GM23338 (cell line): ENCODE results near the gene PRAF2. TPM values are rescaled to one million over a fixed set of nuclear protein-coding genes. Genes with fewer than 3 reads are reported as not detected.

ENCODE experiments used
- ATAC-seq: fragments of 200-7000 bp; cut with Tn5 transposase; 3 replicates; pipeline ENCODE4 v1.9.1; 2020
- DNase-seq: peaks from one replicate; pipeline ENCODE4 v3.0.0-alpha.2; 2015; ENCODE audit warnings: low spot score
- H2AFZ ChIP-seq: fragments of 200-600 bp; sonication (generic); 2 replicates; pipeline ENCODE4 v1.8.0; 2016; ENCODE audit warnings: antibody characterized with exemption, mild to moderate bottlenecking, moderate library complexity
- H3F3A ChIP-seq: fragments of 200-600 bp; sonication (generic); replicated peaks from 2 replicates; pipeline ENCODE4 v1.8.0; 2017; ENCODE audit warnings: antibody characterized with exemption, mixed run types, low read depth
- H3K27ac ChIP-seq: fragments of 200-600 bp; sonication (generic); 2 replicates; pipeline ENCODE4 v1.6.1; 2016; ENCODE audit warnings: low read depth
- H3K27me3 ChIP-seq: fragments of 200-600 bp; sonication (generic); 2 replicates; pipeline ENCODE4 v1.8.0; 2016; ENCODE audit warnings: mild to moderate bottlenecking, mixed run types, moderate library complexity; ENCODE audit not compliant: insufficient read depth
- H3K36me3 ChIP-seq: fragments of 200-600 bp; sonication (generic); 2 replicates; pipeline ENCODE4 v1.8.0; 2016; ENCODE audit warnings: mild to moderate bottlenecking; ENCODE audit not compliant: insufficient read depth
- H3K4me1 ChIP-seq: fragments of 200-600 bp; sonication (generic); 2 replicates; pipeline ENCODE4 v1.8.0; 2016; ENCODE audit warnings: mild to moderate bottlenecking, moderate library complexity; ENCODE audit not compliant: insufficient read depth
- H3K4me2 ChIP-seq: fragments of 200-600 bp; sonication (generic); 2 replicates; pipeline ENCODE4 v1.7.1; 2017; ENCODE audit warnings: mixed run types
- H3K4me3 ChIP-seq: fragments of 200-600 bp; sonication (generic); 2 replicates; pipeline ENCODE4 v1.6.1; 2016; ENCODE audit warnings: mixed run types
- H3K79me2 ChIP-seq: fragments of 200-600 bp; sonication (generic); replicated peaks from 2 replicates; pipeline ENCODE4 v1.8.0; 2017; ENCODE audit warnings: mild to moderate bottlenecking; ENCODE audit not compliant: insufficient read depth
- H3K9me2 ChIP-seq: fragments of 200-600 bp; sonication (generic); 2 replicates; pipeline ENCODE4 v1.8.0; 2017; ENCODE audit not compliant: insufficient read depth
- H4K20me1 ChIP-seq: fragments of 200-600 bp; sonication (generic); replicated peaks from 2 replicates; pipeline ENCODE4 v1.8.0; 2017; ENCODE audit warnings: mild to moderate bottlenecking; ENCODE audit not compliant: insufficient read depth
- H3K27ac Mint-ChIP-seq: 2 replicates; pipeline ENCODE4 v1.8.0; 2020; ENCODE audit warnings: inconsistent platforms, mild to moderate bottlenecking, moderate library complexity, mixed read lengths
- H3K27me3 Mint-ChIP-seq: 3 replicates; pipeline ENCODE4 v1.8.0; 2022; ENCODE audit warnings: low read depth, mild to moderate bottlenecking, moderate library complexity, mixed read lengths, inconsistent platforms; ENCODE audit not compliant: insufficient read depth, poor library complexity
- H3K36me3 Mint-ChIP-seq: 3 replicates; pipeline ENCODE4 v1.8.0; 2021; ENCODE audit warnings: low read depth, mild to moderate bottlenecking, inconsistent platforms, moderate library complexity, mixed read lengths
- H3K4me1 Mint-ChIP-seq: 3 replicates; pipeline ENCODE4 v1.8.0; 2020; ENCODE audit warnings: mild to moderate bottlenecking, inconsistent platforms, mixed read lengths
- H3K4me3 Mint-ChIP-seq: 3 replicates; pipeline ENCODE4 v1.8.0; 2021; ENCODE audit warnings: moderate library complexity, mild to moderate bottlenecking, inconsistent platforms, mixed read lengths
- H3K9me3 Mint-ChIP-seq: 3 replicates; pipeline ENCODE4 v1.8.0; 2020; ENCODE audit warnings: moderate library complexity, mild to moderate bottlenecking, inconsistent platforms, mixed read lengths
- EZH2phosphoT487 ChIP-seq: fragments of 200-600 bp; sonication (generic); IDR thresholded peaks from one replicate; pipeline ENCODE4 v1.8.1; 2018; ENCODE audit warnings: antibody characterized with exemption; ENCODE audit not compliant: unreplicated experiment
- POLR2AphosphoS5 ChIP-seq: IDR thresholded peaks from 2 replicates; pipeline ENCODE4 v1.6.1; 2016; ENCODE audit warnings: antibody characterized with exemption, low read depth
- ZNF114 ChIP-seq: fragments of 250-450 bp; sonication (Bioruptor Pico); IDR thresholded peaks from 2 replicates; pipeline ENCODE4 v1.5.0; 2020; ENCODE audit warnings: mild to moderate bottlenecking, moderate library complexity
- long read RNA-seq: library from polyadenylated mRNA; unstranded; transcript quantifications from one replicate; pipeline ENCODE4 v2.0.0, GENCODE V29; 2020; ENCODE audit not compliant: unreplicated experiment
- polyA plus RNA-seq: library from polyadenylated mRNA; unstranded; fragments of >200 nt; fragmentation: Nextera tagmentation; extraction: Ambion mirVana; gene quantifications from 2 replicates; pipeline ENCODE4 v1.2.1, GENCODE V29; 2016
- total RNA-seq: library from RNA; depleted of rRNA; stranded (reverse); fragments of >200 nt; shearing (Covaris generic); gene quantifications from 2 replicates; pipeline ENCODE4 v1.2.3, GENCODE V29; 2014; rRNA removed
- TF ChIP-seq, protein P1 (sequence below): IDR thresholded peaks from one replicate; pipeline ENCODE4 v1.6.1; 2018; ENCODE audit warnings: antibody characterized with exemption; ENCODE audit not compliant: unreplicated experiment
- TF ChIP-seq, protein P2 (sequence below): IDR thresholded peaks from 2 replicates; pipeline ENCODE4 v1.6.1; 2016; ENCODE audit warnings: antibody characterized with exemption
- TF ChIP-seq, protein P3 (sequence below), 2 experiments: fragments of 200-600 bp in 1 of 2; sonication (generic) in 1 of 2; conservative IDR thresholded peaks; 2 replicates each; pipeline versions ENCODE4 v1.5.1 to v1.6.1; 2016 to 2017; ENCODE audit warnings: antibody characterized with exemption in 2 of 2, low read depth in 2 of 2, mild to moderate bottlenecking in 2 of 2, moderate library complexity in 1 of 2

The PRAF2 gene, protein sequence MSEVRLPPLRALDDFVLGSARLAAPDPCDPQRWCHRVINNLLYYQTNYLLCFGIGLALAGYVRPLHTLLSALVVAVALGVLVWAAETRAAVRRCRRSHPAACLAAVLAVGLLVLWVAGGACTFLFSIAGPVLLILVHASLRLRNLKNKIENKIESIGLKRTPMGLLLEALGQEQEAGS
- total RNA-seq: 6.3 and 7.7 TPM in 2 replicates
- polyA plus RNA-seq: 22.1 and 24.3 TPM in 2 replicates
- long read RNA-seq, partial matches to known transcripts: 0 of 4 reads
- long read RNA-seq, other reads (novel, unspliced or antisense): 2 of 4 reads

DNA sequence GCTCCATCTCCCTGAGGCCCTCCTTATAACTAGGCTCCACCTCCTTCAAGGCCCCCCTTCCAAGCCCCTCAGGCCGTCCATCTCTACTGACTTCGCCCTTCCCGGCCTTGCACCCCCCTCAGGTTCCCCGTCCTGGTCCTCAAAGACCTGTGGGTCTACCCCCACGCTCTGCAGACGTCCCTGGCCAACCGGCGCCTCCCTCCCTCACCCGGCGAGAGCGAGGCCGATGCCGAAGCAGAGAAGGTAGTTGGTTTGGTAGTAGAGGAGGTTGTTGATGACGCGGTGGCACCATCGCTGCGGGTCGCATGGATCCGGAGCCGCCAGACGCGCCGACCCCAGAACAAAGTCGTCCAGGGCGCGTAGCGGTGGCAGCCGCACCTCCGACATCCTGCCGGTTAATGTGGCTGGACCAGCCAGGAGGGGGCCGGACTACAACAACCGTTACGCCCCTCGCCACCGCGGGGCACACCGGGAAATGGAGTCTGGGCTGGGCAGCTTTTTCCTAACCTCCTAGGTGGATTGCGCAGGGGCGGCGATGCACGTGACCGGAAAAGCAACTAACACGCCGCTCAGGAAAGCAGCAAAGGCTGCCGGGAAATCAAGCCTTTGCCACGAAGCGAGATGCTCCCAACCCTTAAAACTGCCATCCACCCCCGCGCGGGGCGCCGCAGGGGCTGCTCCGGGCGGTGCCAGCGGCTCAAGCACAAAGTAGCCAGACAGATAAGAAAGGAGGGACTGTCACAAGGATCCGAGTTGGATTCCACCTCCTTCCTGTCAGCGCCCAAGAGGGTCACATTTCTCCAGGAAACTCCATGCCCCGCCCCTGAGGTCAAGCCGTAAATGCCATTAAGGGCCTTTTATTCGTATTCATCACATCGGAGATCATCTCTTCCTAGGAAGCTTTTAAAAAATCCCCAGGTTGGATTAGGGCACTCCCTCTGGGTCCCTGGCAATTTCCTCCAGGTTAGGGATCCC is at the start of gene PRAF2:
Gene PRAF2, minus strand, starts transcription at position 402 of the 975 bp plus-strand sequence. Its CDS starts 15 bp downstream, at position 387.
- no peak within 1 kb of the TSS for H3K27ac ChIP-seq
- H3K4me1 Mint-ChIP-seq: peaks cover 14% of the 10 kb centered on the region
- H3K4me3 ChIP-seq: peak within 1 kb of the TSS; percentile 83
- peak within 1 kb of the TSS; percentile 84 for H3K4me2 ChIP-seq
- H4K20me1 ChIP-seq: no peaks in the 10 kb centered on the region
- H3K9me3 Mint-ChIP-seq: no peaks in the 10 kb centered on the region; the same call in 1 of the 3 replicates
- H3K79me2 ChIP-seq: peaks cover 4% of the 10 kb centered on the region; the same call in 1 of the 2 replicates
- ATAC-seq (peak; percentile 80), DNase-seq (peak; percentile 92)
- no peaks in the 10 kb centered on the region for H3F3A ChIP-seq
- H3K4me1 ChIP-seq: no peaks in the 10 kb centered on the region
- no peaks in the 10 kb centered on the region for H3K36me3 Mint-ChIP-seq
- no peaks in the 10 kb centered on the region for H3K27me3 ChIP-seq
- H3K36me3 ChIP-seq: no peaks in the 10 kb centered on the region
- peak within 1 kb of the TSS; percentile 56; the same call in 1 of the 2 replicates for H3K27ac Mint-ChIP-seq
- H3K9me2 ChIP-seq: no peaks in the 10 kb centered on the region
- H2AFZ ChIP-seq: no peak within 1 kb of the TSS
- TF ChIP-seq ZNF114 (CRISPR knock-in tag) (no peak), POLR2AphosphoS5 (peak; percentile 69), EZH2phosphoT487 (no peak)
- TF ChIP-seq, protein P1, sequence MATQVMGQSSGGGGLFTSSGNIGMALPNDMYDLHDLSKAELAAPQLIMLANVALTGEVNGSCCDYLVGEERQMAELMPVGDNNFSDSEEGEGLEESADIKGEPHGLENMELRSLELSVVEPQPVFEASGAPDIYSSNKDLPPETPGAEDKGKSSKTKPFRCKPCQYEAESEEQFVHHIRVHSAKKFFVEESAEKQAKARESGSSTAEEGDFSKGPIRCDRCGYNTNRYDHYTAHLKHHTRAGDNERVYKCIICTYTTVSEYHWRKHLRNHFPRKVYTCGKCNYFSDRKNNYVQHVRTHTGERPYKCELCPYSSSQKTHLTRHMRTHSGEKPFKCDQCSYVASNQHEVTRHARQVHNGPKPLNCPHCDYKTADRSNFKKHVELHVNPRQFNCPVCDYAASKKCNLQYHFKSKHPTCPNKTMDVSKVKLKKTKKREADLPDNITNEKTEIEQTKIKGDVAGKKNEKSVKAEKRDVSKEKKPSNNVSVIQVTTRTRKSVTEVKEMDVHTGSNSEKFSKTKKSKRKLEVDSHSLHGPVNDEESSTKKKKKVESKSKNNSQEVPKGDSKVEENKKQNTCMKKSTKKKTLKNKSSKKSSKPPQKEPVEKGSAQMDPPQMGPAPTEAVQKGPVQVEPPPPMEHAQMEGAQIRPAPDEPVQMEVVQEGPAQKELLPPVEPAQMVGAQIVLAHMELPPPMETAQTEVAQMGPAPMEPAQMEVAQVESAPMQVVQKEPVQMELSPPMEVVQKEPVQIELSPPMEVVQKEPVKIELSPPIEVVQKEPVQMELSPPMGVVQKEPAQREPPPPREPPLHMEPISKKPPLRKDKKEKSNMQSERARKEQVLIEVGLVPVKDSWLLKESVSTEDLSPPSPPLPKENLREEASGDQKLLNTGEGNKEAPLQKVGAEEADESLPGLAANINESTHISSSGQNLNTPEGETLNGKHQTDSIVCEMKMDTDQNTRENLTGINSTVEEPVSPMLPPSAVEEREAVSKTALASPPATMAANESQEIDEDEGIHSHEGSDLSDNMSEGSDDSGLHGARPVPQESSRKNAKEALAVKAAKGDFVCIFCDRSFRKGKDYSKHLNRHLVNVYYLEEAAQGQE: no peak
- TF ChIP-seq, protein P2, sequence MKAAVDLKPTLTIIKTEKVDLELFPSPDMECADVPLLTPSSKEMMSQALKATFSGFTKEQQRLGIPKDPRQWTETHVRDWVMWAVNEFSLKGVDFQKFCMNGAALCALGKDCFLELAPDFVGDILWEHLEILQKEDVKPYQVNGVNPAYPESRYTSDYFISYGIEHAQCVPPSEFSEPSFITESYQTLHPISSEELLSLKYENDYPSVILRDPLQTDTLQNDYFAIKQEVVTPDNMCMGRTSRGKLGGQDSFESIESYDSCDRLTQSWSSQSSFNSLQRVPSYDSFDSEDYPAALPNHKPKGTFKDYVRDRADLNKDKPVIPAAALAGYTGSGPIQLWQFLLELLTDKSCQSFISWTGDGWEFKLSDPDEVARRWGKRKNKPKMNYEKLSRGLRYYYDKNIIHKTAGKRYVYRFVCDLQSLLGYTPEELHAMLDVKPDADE: peak; percentile 96
- TF ChIP-seq, protein P3, sequence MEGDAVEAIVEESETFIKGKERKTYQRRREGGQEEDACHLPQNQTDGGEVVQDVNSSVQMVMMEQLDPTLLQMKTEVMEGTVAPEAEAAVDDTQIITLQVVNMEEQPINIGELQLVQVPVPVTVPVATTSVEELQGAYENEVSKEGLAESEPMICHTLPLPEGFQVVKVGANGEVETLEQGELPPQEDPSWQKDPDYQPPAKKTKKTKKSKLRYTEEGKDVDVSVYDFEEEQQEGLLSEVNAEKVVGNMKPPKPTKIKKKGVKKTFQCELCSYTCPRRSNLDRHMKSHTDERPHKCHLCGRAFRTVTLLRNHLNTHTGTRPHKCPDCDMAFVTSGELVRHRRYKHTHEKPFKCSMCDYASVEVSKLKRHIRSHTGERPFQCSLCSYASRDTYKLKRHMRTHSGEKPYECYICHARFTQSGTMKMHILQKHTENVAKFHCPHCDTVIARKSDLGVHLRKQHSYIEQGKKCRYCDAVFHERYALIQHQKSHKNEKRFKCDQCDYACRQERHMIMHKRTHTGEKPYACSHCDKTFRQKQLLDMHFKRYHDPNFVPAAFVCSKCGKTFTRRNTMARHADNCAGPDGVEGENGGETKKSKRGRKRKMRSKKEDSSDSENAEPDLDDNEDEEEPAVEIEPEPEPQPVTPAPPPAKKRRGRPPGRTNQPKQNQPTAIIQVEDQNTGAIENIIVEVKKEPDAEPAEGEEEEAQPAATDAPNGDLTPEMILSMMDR (conservative IDR thresholded peaks at IDR 0.05; ENCODE audit: low read depth in 2 of 2): no peak
- H3K27me3 Mint-ChIP-seq: peaks cover 12% of the 10 kb centered on the region
- H3K4me3 Mint-ChIP-seq: peak within 1 kb of the TSS; percentile 85
